Lung (tissue), 12 donors: ENCODE measurements around the gene LIMCH1. TPM values are rescaled to one million over a fixed set of nuclear protein-coding genes. Genes with fewer than 3 reads are reported as not detected.
"Not testable (repeated sequence)": the region's sequence is repeated elsewhere in the genome, so short reads cannot be mapped to it uniquely, and the experiment has no call there.

Experiments used
- ATAC-seq: fragments of 200-7000 bp; cut with Tn5 transposase; one replicate; pipeline ENCODE4 v1.9.1; 2020; ENCODE audit warnings: moderate number of reproducible peaks; ENCODE audit not compliant: insufficient read depth, low FRiP score
- DNase-seq, 3 donors: peaks; one replicate each; pipeline ENCODE4 v3.0.0-alpha.2; 2013 to 2017
- H3K27ac ChIP-seq, 2 donors: one replicate each; pipeline ENCODE4 v1.5.1; 2013; ENCODE audit warnings: mild to moderate bottlenecking in 2 of 2, moderate library complexity in 2 of 2, control low read depth in 1 of 2, inconsistent platforms in 1 of 2, low read depth in 1 of 2, low read length in 1 of 2
- H3K27me3 ChIP-seq, 3 donors: one replicate each; pipeline ENCODE4 v1.5.1; 2013; ENCODE audit warnings: low read length in 2 of 3; ENCODE audit not compliant: control insufficient read depth in 3 of 3, insufficient read depth in 3 of 3
- H3K36me3 ChIP-seq, 4 donors: one replicate each; pipeline ENCODE4 v1.5.1; 2013; ENCODE audit warnings: low read length in 4 of 4, mild to moderate bottlenecking in 1 of 4, moderate library complexity in 1 of 4; ENCODE audit not compliant: control insufficient read depth in 4 of 4, insufficient read depth in 4 of 4
- H3K4me1 ChIP-seq, 5 donors: one replicate each; pipeline ENCODE4 v1.5.1; 2013; ENCODE audit warnings: low read length in 5 of 5, mild to moderate bottlenecking in 2 of 5, moderate library complexity in 1 of 5; ENCODE audit not compliant: control insufficient read depth in 5 of 5, insufficient read depth in 5 of 5
- H3K4me3 ChIP-seq: one replicate; pipeline ENCODE4 v1.5.1; 2013; ENCODE audit warnings: mild to moderate bottlenecking, control low read depth, moderate library complexity
- H3K9ac ChIP-seq, 2 donors: one replicate each; pipeline ENCODE4 v1.5.1; 2013; ENCODE audit warnings: low read length in 2 of 2, control low read depth in 1 of 2; ENCODE audit not compliant: insufficient read depth in 1 of 2
- H3K9me3 ChIP-seq, 4 donors: one replicate each; pipeline ENCODE4 v1.5.1; 2013; ENCODE audit warnings: low read length in 3 of 4, mild to moderate bottlenecking in 1 of 4, moderate library complexity in 1 of 4; ENCODE audit not compliant: control insufficient read depth in 4 of 4, insufficient read depth in 3 of 4
- WGBS, 2 donors: extraction: QIAGEN DNeasy Blood & Tissue Kit; methylation state at CpG; one replicate each; pipeline ENCODE4 v1.1.7; 2013; 5-methylcytosine and 5-hydroxymethylcytosine counted together
- polyA plus RNA-seq, 2 donors: library from polyadenylated mRNA; stranded (reverse); fragments of 200-250 nt; gene quantifications; one replicate each; pipeline ENCODE4 v1.2.1, GENCODE V29; 2013
- total RNA-seq, 2 donors: library from RNA; depleted of rRNA in 1 of 2; stranded (reverse); fragments of >200 nt in 1 of 2; gene quantifications; one replicate each; pipeline ENCODE4 v1.2.1, GENCODE V29; 2014 to 2021
- TF ChIP-seq, protein P1 (sequence below): IDR thresholded peaks from 2 replicates; pipeline ENCODE4 v1.5.1; 2012; ENCODE audit warnings: mild to moderate bottlenecking; ENCODE audit errors: control extremely low read depth, extremely low read depth
- donor health status: control.
- donor health status: control.
- donor health status: Bipolar disorder and iron deficiency.
- donor health status: healthy.
- donor health status: DM: yes; HTN: yes; CAD: no.

The LIMCH1 gene
- total and polyA plus RNA-seq, 4 donors, result 43.4 to 299 (median 128) TPM

DNA sequence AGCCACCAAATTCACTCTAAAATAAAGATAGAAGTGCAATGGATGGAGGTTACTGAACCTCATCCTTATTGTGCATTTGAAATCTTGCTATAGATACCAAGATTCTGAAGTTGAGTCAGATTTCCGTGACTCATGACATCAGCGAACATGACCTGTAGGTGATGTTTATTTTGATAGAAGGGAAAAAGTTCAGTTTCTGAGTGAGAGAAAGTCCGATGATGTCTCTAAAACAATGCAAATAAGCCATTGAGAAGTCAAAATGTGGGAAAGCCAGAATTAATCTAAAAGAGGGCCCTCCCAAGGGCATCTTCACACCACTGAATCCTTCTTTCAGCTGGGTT is 190.6 kb downstream of the LIMCH1 start:
- Histone ChIP-seq H3K36me3 (no peaks in the 10 kb centered on the region), H3K9ac (no peak overlapping the region), H3K4me1 (no peaks in the 10 kb centered on the region), H3K27me3 (peaks cover 3 to 52% (median 23%) of the 10 kb centered on the region in 3 donors), H3K27ac (no peak overlapping the region), H3K4me3 (no peak overlapping the region), H3K9me3 (peaks cover 0 to 4% (median 2%) of the 10 kb centered on the region in 4 donors)
- ATAC-seq, result no peak
- DNase-seq, result no peak
- TF ChIP-seq, protein P1, sequence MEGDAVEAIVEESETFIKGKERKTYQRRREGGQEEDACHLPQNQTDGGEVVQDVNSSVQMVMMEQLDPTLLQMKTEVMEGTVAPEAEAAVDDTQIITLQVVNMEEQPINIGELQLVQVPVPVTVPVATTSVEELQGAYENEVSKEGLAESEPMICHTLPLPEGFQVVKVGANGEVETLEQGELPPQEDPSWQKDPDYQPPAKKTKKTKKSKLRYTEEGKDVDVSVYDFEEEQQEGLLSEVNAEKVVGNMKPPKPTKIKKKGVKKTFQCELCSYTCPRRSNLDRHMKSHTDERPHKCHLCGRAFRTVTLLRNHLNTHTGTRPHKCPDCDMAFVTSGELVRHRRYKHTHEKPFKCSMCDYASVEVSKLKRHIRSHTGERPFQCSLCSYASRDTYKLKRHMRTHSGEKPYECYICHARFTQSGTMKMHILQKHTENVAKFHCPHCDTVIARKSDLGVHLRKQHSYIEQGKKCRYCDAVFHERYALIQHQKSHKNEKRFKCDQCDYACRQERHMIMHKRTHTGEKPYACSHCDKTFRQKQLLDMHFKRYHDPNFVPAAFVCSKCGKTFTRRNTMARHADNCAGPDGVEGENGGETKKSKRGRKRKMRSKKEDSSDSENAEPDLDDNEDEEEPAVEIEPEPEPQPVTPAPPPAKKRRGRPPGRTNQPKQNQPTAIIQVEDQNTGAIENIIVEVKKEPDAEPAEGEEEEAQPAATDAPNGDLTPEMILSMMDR, result no peak
- WGBS, 2 donors, result 63 to 65% methylated on average over 3 of the region's 3 CpGs

DNA sequence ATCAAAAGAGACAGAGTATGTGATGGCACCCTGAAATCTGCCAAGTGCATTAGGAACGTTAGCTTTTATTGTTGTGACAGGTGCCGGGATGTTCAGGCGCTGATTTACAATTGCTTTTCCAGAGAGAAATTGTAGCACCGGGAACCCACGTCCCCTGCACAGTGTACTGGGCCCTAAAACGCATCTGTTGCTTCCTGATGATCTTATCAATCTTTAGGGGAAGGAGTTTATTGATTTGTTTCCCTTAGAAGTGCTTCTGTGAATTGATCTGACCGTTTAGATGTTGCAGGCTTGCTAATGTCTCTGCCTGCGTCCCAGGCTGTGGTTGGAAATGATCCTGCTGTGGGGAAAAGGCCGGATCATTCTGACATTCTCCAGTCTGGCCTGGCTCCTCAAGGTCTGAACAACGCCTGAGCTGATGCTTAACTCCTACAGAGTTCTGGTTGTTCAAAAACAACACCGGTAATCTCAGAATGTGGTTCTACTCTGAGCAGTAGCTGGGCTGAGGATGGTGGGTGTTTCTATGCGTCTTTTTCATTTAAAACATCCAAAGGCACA is 193.7 kb downstream of the LIMCH1 start:
- no peak for ATAC-seq
- DNase-seq, result no peak
- peaks cover 3 to 51% (median 18%) of the 10 kb centered on the region in 3 donors for H3K27me3 ChIP-seq
- no peaks in the 10 kb centered on the region for H3K4me1 ChIP-seq
- H3K4me3 ChIP-seq, result no peak overlapping the region
- no peak overlapping the region for H3K9ac ChIP-seq
- H3K9me3 ChIP-seq, result peaks cover 0 to 1% (median 0%) of the 10 kb centered on the region in 4 donors
- H3K36me3 ChIP-seq, result no peaks in the 10 kb centered on the region
- TF ChIP-seq, protein P1, result no peak
- WGBS, 2 donors, result 35 to 42% methylated on average over 12 of the region's 12 CpGs
- no peak overlapping the region for H3K27ac ChIP-seq

DNA sequence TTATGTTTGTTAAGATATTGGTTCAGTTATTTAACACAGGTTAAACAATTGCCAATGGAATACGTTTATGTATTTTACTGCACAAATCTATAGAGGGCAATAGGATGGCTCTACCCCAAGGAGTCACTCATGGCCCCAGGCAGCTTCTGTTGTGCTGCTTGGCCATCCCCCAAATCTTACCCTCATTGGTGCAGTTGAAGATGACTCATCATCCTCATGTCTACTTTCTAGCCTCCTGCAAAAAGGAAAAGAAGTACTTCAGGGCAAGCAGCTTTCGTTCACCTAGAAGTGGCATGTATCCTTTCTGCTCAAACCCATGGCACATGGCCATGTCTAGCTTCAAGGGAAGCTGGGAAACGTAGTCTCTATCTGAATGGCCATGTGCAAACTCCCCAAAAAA is 196.4 kb downstream of the LIMCH1 start:
- Histone ChIP-seq H3K4me1 (no peaks in the 10 kb centered on the region), H3K36me3 (no peaks in the 10 kb centered on the region), H3K9me3 (peaks cover 0 to 1% (median 0%) of the 10 kb centered on the region in 4 donors), H3K27me3 (peaks cover 3 to 55% (median 16%) of the 10 kb centered on the region in 3 donors), H3K27ac (no peak overlapping the region), H3K4me3 (no peak overlapping the region), H3K9ac (no peak overlapping the region)
- ATAC-seq, result no peak
- TF ChIP-seq, protein P1, result no peak
- WGBS, 2 donors, result 68 to 69% methylated on average over 3 of the region's 3 CpGs
- no peak for DNase-seq

DNA sequence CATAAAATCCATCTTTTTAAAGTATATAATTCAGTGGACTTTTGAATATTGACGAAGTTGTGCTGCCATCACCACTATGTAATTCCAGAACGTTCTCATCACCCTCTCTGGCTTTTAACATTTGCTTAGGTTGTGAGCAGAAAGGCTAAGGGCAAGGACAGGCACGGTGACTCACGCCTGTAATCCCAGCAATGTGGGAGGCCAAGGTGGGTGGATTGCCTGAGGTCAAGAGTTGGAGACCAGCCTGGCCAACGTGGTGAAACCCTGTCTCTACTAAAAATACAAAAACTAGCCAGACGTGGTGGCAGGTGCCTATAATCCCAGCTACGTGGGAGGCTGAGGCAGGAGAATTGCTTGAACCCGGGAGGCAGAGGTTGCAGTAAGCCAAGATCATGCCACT is 199.5 kb downstream of the LIMCH1 start:
- not testable (repeated sequence) for H3K36me3 ChIP-seq, H3K4me3 ChIP-seq, H3K27ac ChIP-seq, H3K9me3 ChIP-seq, H3K9ac ChIP-seq, DNase-seq, H3K4me1 ChIP-seq, ATAC-seq
- WGBS, 2 donors, result 67 to 85% methylated on average over 8 of the region's 8 CpGs
- H3K27me3 ChIP-seq, result peaks cover 0 to 59% (median 31%) of the 10 kb centered on the region in 3 donors
